ENCODE data around the gene KCTD6.
A peak's percentile ranks its signal among the peaks of the same experiment; 100 is the strongest.
"Not testable (repeated sequence)": the region's sequence is repeated elsewhere in the genome, so short reads cannot be mapped to it uniquely, and the experiment has no call there.

Gene KCTD6

GRCh38 chr3:58527440-58527839 is 35.5 kb downstream of the KCTD6 start:
- not testable (repeated sequence) for DNase-seq

- DNase-seq: no peak
Observed at GRCh38 chr3:58528629-58529028, 36.7 kb downstream of the KCTD6 start.

GRCh38 chr3:58529516-58530353 is 37.8 kb downstream of the KCTD6 start:
- peak; percentile 30 for DNase-seq

- DNase-seq: no peak
Observed at GRCh38 chr3:58530354-58530865, 38.5 kb downstream of the KCTD6 start.

- no peak for DNase-seq
Observed at GRCh38 chr3:58531555-58531954, 39.7 kb downstream of the KCTD6 start.

GRCh38 chr3:58531956-58532355 is 40.1 kb downstream of the KCTD6 start:
- DNase-seq: no peak

- DNase-seq: peak; percentile 90
Observed at GRCh38 chr3:58532794-58533220, 40.9 kb downstream of the KCTD6 start.

GRCh38 chr3:58534592-58535494 is 42.9 kb downstream of the KCTD6 start:
- no peak for DNase-seq

- no peak for DNase-seq
Observed at GRCh38 chr3:58535531-58536500, 43.9 kb downstream of the KCTD6 start.

- DNase-seq: no peak
Observed at GRCh38 chr3:58536501-58537411, 44.9 kb downstream of the KCTD6 start, which contains the start of gene ACOX2. Gene ACOX2 (minus strand): TSS chr3:58537190. CDS start chr3:58535106, 2,084 bp downstream.

GRCh38 chr3:58537412-58538301 is 45.8 kb downstream of the KCTD6 start:
- DNase-seq: no peak

GRCh38 chr3:58539626-58540025 is 47.7 kb downstream of the KCTD6 start:
- DNase-seq: no peak

GRCh38 chr3:58540176-58540858 is 48.4 kb downstream of the KCTD6 start:
- no peak for DNase-seq

GRCh38 chr3:58544541-58544940 is 52.6 kb downstream of the KCTD6 start:
- no peak for DNase-seq

GRCh38 chr3:58551636-58552180 is 59.8 kb downstream of the KCTD6 start:
- no peak for DNase-seq
